A549 (cell line): ENCODE results near the gene SPATA17.

Source experiments
- CHD2 ChIP-seq: fragments of 150-350 bp; IDR thresholded peaks from 2 replicates; pipeline ENCODE4 v1.6.1; 2014; ENCODE audit warnings: low read length; ENCODE audit not compliant: partially characterized antibody
- EP300 ChIP-seq, 2 experiments: fragments of >200 bp; sonication (Bioruptor Twin); formaldehyde crosslinking; IDR thresholded peaks; 2 replicates in 1 of 2; 3 replicates in 1 of 2; pipeline ENCODE4 v1.6.1; 2016 to 2017
- ESRRA ChIP-seq: fragments of 150-350 bp; IDR thresholded peaks from 2 replicates; pipeline ENCODE4 v1.6.1; 2014; ENCODE audit warnings: mild to moderate bottlenecking, low read length, borderline replicate concordance
- HDAC2 ChIP-seq: fragments of 200-600 bp; sonication (generic); IDR thresholded peaks from 2 replicates; pipeline ENCODE4 v1.6.1; 2016
- JUNB ChIP-seq: fragments of >200 bp; sonication (Bioruptor Twin); formaldehyde crosslinking; IDR thresholded peaks from 2 replicates; pipeline ENCODE4 v1.6.1; 2016
- POLR2A ChIP-seq: IDR thresholded peaks from 2 replicates; pipeline ENCODE4 v1.6.1; 2012; ENCODE audit warnings: mild to moderate bottlenecking, low read length
- POLR2AphosphoS2 ChIP-seq: conservative IDR thresholded peaks from 2 replicates; pipeline ENCODE4 v1.6.1; 2012; ENCODE audit warnings: low read length, improper control_type of control experiment, inconsistent platforms
- RFX5 ChIP-seq: fragments of 450-650 bp; IDR thresholded peaks from 2 replicates; pipeline ENCODE4 v1.7.1; 2014; ENCODE audit warnings: antibody characterized with exemption, mild to moderate bottlenecking, moderate library complexity
- ZC3H11A ChIP-seq: fragments of 450-650 bp; IDR thresholded peaks from 2 replicates; pipeline ENCODE4 v1.6.1; 2014; ENCODE audit warnings: antibody characterized with exemption, mild to moderate bottlenecking
- TF ChIP-seq, protein P1 (sequence below): fragments of >200 bp; sonication (Bioruptor Twin); formaldehyde crosslinking; IDR thresholded peaks from 3 replicates; pipeline ENCODE4 v1.5.1; 2016
- TF ChIP-seq, protein P2 (sequence below): IDR thresholded peaks from 2 replicates; pipeline ENCODE4 v1.6.1; 2012

DNA sequence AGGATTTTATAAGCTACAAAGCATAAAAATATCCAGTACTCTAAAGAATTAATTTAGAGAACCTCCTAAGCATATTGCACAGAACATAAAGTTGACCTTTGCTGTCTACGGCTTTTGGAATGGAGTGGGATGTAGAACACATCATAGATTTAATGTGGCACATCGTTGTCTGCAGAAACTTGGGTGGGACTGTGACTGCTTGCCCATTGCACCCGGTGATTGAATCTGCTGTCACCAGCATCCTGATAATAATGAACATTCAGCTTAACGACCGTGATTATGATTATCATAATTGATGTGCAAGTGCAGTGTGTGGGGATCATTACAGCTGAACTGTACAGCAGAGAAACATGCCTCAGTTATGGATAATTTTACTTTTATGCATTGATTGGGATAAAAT, 181.9 kb downstream of the SPATA17 start:
- no peak for TF ChIP-seq ESRRA
- no peak for TF ChIP-seq CHD2
- TF ChIP-seq, protein P1, sequence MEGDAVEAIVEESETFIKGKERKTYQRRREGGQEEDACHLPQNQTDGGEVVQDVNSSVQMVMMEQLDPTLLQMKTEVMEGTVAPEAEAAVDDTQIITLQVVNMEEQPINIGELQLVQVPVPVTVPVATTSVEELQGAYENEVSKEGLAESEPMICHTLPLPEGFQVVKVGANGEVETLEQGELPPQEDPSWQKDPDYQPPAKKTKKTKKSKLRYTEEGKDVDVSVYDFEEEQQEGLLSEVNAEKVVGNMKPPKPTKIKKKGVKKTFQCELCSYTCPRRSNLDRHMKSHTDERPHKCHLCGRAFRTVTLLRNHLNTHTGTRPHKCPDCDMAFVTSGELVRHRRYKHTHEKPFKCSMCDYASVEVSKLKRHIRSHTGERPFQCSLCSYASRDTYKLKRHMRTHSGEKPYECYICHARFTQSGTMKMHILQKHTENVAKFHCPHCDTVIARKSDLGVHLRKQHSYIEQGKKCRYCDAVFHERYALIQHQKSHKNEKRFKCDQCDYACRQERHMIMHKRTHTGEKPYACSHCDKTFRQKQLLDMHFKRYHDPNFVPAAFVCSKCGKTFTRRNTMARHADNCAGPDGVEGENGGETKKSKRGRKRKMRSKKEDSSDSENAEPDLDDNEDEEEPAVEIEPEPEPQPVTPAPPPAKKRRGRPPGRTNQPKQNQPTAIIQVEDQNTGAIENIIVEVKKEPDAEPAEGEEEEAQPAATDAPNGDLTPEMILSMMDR = no peak
- TF ChIP-seq, protein P2, sequence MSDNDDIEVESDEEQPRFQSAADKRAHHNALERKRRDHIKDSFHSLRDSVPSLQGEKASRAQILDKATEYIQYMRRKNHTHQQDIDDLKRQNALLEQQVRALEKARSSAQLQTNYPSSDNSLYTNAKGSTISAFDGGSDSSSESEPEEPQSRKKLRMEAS = no peak
- TF ChIP-seq RFX5 = no peak
- TF ChIP-seq JUNB = no peak
- no peak for TF ChIP-seq HDAC2
- no peak for TF ChIP-seq POLR2A
- no peak for TF ChIP-seq ZC3H11A
- TF ChIP-seq POLR2AphosphoS2 = no peak
- no peak for TF ChIP-seq EP300 (IDR thresholded peaks at IDR 0.05)
